ENCODE data around the gene RFX5.

Gene RFX5

GRCh38 chr1:151344291-151344690 lies 2.8 kb downstream of the RFX5 start:
- no peak for DNase-seq (ENCODE audit: low spot score in 2 of 2)
- no peaks in the 10 kb centered on the region for H3K9me3 ChIP-seq
- peaks cover 25% of the 10 kb centered on the region for H3K36me3 ChIP-seq (replicated peaks)
- H3K4me1 ChIP-seq: peaks cover 15% of the 10 kb centered on the region
- H3K4me3 ChIP-seq: no peak overlapping the region
- in situ Hi-C loops (cut with MboI; ENCODE audit: low sequenced_read_pairs): no loop called here
- H3K27me3 ChIP-seq (ENCODE audit: low read depth): no peaks in the 10 kb centered on the region

GRCh38 chr1:151343587-151343986 lies 3.5 kb downstream of the RFX5 start:
- H3K27me3 ChIP-seq (ENCODE audit: low read depth): no peaks in the 10 kb centered on the region
- H3K4me3 ChIP-seq: no peak overlapping the region
- in situ Hi-C loops (cut with MboI; ENCODE audit: low sequenced_read_pairs): no loop called here
- no peaks in the 10 kb centered on the region for H3K9me3 ChIP-seq
- DNase-seq (ENCODE audit: low spot score in 2 of 2): no peak
- peaks cover 25% of the 10 kb centered on the region for H3K36me3 ChIP-seq (replicated peaks)
- peaks cover 15% of the 10 kb centered on the region for H3K4me1 ChIP-seq

- no peaks in the 10 kb centered on the region for H3K27me3 ChIP-seq (ENCODE audit: low read depth)
- no peaks in the 10 kb centered on the region for H3K9me3 ChIP-seq
- no peak for DNase-seq (ENCODE audit: low spot score in 2 of 2)
- H3K4me3 ChIP-seq: no peak overlapping the region
- peaks cover 9% of the 10 kb centered on the region for H3K4me1 ChIP-seq
- in situ Hi-C loops (cut with MboI; ENCODE audit: low sequenced_read_pairs): no loop called here
- peaks cover 25% of the 10 kb centered on the region for H3K36me3 ChIP-seq (replicated peaks)
Observed at GRCh38 chr1:151342569-151342968, 4.5 kb downstream of the RFX5 start.

- H3K36me3 ChIP-seq (replicated peaks): peaks cover 25% of the 10 kb centered on the region
- H3K9me3 ChIP-seq: no peaks in the 10 kb centered on the region
- in situ Hi-C loops (cut with MboI; ENCODE audit: low sequenced_read_pairs): no loop called here
- no peak overlapping the region for H3K4me3 ChIP-seq
- peaks cover 7% of the 10 kb centered on the region for H3K4me1 ChIP-seq
- DNase-seq (ENCODE audit: low spot score in 2 of 2): no peak
- no peaks in the 10 kb centered on the region for H3K27me3 ChIP-seq (ENCODE audit: low read depth)
Observed at GRCh38 chr1:151342021-151342420, 5.0 kb downstream of the RFX5 start.

- in situ Hi-C loops (cut with MboI; ENCODE audit: low sequenced_read_pairs): no loop called here
- Histone ChIP-seq H3K4me3 (no peak overlapping the region), H3K27me3 (ENCODE audit: low read depth) (no peaks in the 10 kb centered on the region), H3K36me3 (replicated peaks) (peaks cover 25% of the 10 kb centered on the region), H3K4me1 (peaks cover 3% of the 10 kb centered on the region), H3K9me3 (no peaks in the 10 kb centered on the region)
- DNase-seq (ENCODE audit: low spot score in 2 of 2): peak; percentile 67 to 82
Observed at GRCh38 chr1:151340870-151341754, 5.9 kb downstream of the RFX5 start.

GRCh38 chr1:151336556-151336955 lies 10.5 kb downstream of the RFX5 start:
- DNase-seq (ENCODE audit: low spot score in 2 of 2): no peak
- in situ Hi-C loops (cut with MboI; ENCODE audit: low sequenced_read_pairs): no loop called here
- Histone ChIP-seq H3K4me1 (no peaks in the 10 kb centered on the region; the same call in 1 of the 2 replicates), H3K4me3 (no peak overlapping the region), H3K9me3 (no peaks in the 10 kb centered on the region), H3K27me3 (ENCODE audit: low read depth) (no peaks in the 10 kb centered on the region), H3K36me3 (replicated peaks) (no peaks in the 10 kb centered on the region)

GRCh38 chr1:151334822-151335221 lies 12.2 kb downstream of the RFX5 start:
- H3K4me1 ChIP-seq: no peaks in the 10 kb centered on the region
- no peaks in the 10 kb centered on the region for H3K36me3 ChIP-seq (replicated peaks)
- no peaks in the 10 kb centered on the region for H3K27me3 ChIP-seq (ENCODE audit: low read depth)
- in situ Hi-C loops (cut with MboI; ENCODE audit: low sequenced_read_pairs): no loop called here
- no peak for DNase-seq (ENCODE audit: low spot score in 2 of 2)
- no peak overlapping the region for H3K4me3 ChIP-seq
- H3K9me3 ChIP-seq: no peaks in the 10 kb centered on the region

- DNase-seq (ENCODE audit: low spot score in 2 of 2): no peak
Observed at GRCh38 chr1:151327903-151328674, 19.0 kb downstream of the RFX5 start.

GRCh38 chr1:151327223-151327902 lies 19.7 kb downstream of the RFX5 start, which contains the start of gene PI4KB:
PI4KB (minus strand) TSS chr1:151327416; CDS start chr1:151316481, 10,935 bp downstream.
- in situ Hi-C loops (cut with MboI; ENCODE audit: low sequenced_read_pairs): no loop called here
- Histone ChIP-seq H3K36me3 (replicated peaks) (peaks cover 22% of the 10 kb centered on the region), H3K4me3 (peak within 1 kb of the TSS; percentile 51), H3K4me1 (peaks cover 9% of the 10 kb centered on the region), H3K9me3 (no peaks in the 10 kb centered on the region), H3K27me3 (ENCODE audit: low read depth) (no peaks in the 10 kb centered on the region)
- peak; percentile 97 to 98 for DNase-seq (ENCODE audit: low spot score in 2 of 2)

More at GRCh38 chr1:151327903-151328674, 19.0 kb downstream of the RFX5 start:
- H3K4me3 ChIP-seq: peak overlapping the region; percentile 51
- peaks cover 9% of the 10 kb centered on the region for H3K4me1 ChIP-seq
- no peaks in the 10 kb centered on the region for H3K9me3 ChIP-seq
- in situ Hi-C loops (cut with MboI; ENCODE audit: low sequenced_read_pairs): no loop called here
- H3K27me3 ChIP-seq (ENCODE audit: low read depth): no peaks in the 10 kb centered on the region
- peaks cover 16% of the 10 kb centered on the region for H3K36me3 ChIP-seq (replicated peaks)

GRCh38 chr1:151326619-151327222 lies 20.3 kb downstream of the RFX5 start:
- no peaks in the 10 kb centered on the region for H3K27me3 ChIP-seq (ENCODE audit: low read depth)
- peak; percentile 25 to 60 for DNase-seq (ENCODE audit: low spot score in 2 of 2)
- in situ Hi-C loops (cut with MboI; ENCODE audit: low sequenced_read_pairs): no loop called here
- no peaks in the 10 kb centered on the region for H3K9me3 ChIP-seq
- H3K4me3 ChIP-seq: peak overlapping the region; percentile 51
- peaks cover 9% of the 10 kb centered on the region for H3K4me1 ChIP-seq
- H3K36me3 ChIP-seq (replicated peaks): peaks cover 23% of the 10 kb centered on the region

- H3K4me3 ChIP-seq: peak overlapping the region; percentile 51
- H3K27me3 ChIP-seq (ENCODE audit: low read depth): no peaks in the 10 kb centered on the region
- peak in 1 of 2 experiments; percentile 10 for DNase-seq (ENCODE audit: low spot score in 2 of 2)
- H3K9me3 ChIP-seq: no peaks in the 10 kb centered on the region
- in situ Hi-C loops (cut with MboI; ENCODE audit: low sequenced_read_pairs): no loop called here
- H3K36me3 ChIP-seq (replicated peaks): peaks cover 26% of the 10 kb centered on the region
- H3K4me1 ChIP-seq: peaks cover 9% of the 10 kb centered on the region
Observed at GRCh38 chr1:151325646-151326429, 21.2 kb downstream of the RFX5 start.

GRCh38 chr1:151325231-151325630 lies 21.8 kb downstream of the RFX5 start:
- H3K27me3 ChIP-seq (ENCODE audit: low read depth): no peaks in the 10 kb centered on the region
- H3K4me1 ChIP-seq: peaks cover 9% of the 10 kb centered on the region
- peaks cover 32% of the 10 kb centered on the region for H3K36me3 ChIP-seq (replicated peaks)
- H3K4me3 ChIP-seq: no peak overlapping the region
- DNase-seq (ENCODE audit: low spot score in 2 of 2): no peak
- in situ Hi-C loops (cut with MboI; ENCODE audit: low sequenced_read_pairs): no loop called here
- H3K9me3 ChIP-seq: no peaks in the 10 kb centered on the region
